ENCODE results near the gene ARHGAP21.

ARHGAP21 gene

GRCh38 chr10:24694086-24694485, 29.6 kb downstream of the ARHGAP21 start:
- Histone ChIP-seq H3K9me3 (ENCODE audit: control insufficient read depth, insufficient read depth, low read length) (no peaks in the 10 kb centered on the region), H3K27me3 (ENCODE audit: control insufficient read depth, low read length) (no peaks in the 10 kb centered on the region), H3K4me3 (ENCODE audit: low read length) (no peak overlapping the region), H3K79me2 (ENCODE audit: control insufficient read depth, low read length) (peaks cover 53% of the 10 kb centered on the region), H3K9me2 (replicated peaks; ENCODE audit: control insufficient read depth, low read length) (no peaks in the 10 kb centered on the region), H3K4me2 (ENCODE audit: low read length) (no peak overlapping the region), H4K20me1 (ENCODE audit: control insufficient read depth, insufficient read depth, low read depth, low read length) (no peaks in the 10 kb centered on the region), H3F3A (ENCODE audit: control insufficient read depth, insufficient read depth) (no peaks in the 10 kb centered on the region), H3K4me1 (ENCODE audit: control insufficient read depth, low read length) (no peaks in the 10 kb centered on the region), H3K27ac (ENCODE audit: low read depth, low read length) (no peak overlapping the region), H3K36me3 (ENCODE audit: control insufficient read depth, low read length) (no peaks in the 10 kb centered on the region)
- TF ChIP-seq CTCF (IDR thresholded peaks at IDR 0.05; ENCODE audit: low read depth, low read length, poor library complexity, severe bottlenecking), result no peak
- TF ChIP-seq EZH2phosphoT487 (IDR thresholded peaks at IDR 0.05; ENCODE audit: borderline replicate concordance, low read length), result no peak

GRCh38 chr10:24690961-24691512, 32.6 kb downstream of the ARHGAP21 start:
- peaks cover 48% of the 10 kb centered on the region for H3K79me2 ChIP-seq (ENCODE audit: control insufficient read depth, low read length)
- H3K27ac ChIP-seq (ENCODE audit: low read depth, low read length), result no peak overlapping the region
- no peak overlapping the region for H3K4me3 ChIP-seq (ENCODE audit: low read length)
- no peak overlapping the region for H3K4me2 ChIP-seq (ENCODE audit: low read length)
- no peaks in the 10 kb centered on the region for H4K20me1 ChIP-seq (ENCODE audit: control insufficient read depth, insufficient read depth, low read depth, low read length)
- H3K9me3 ChIP-seq (ENCODE audit: control insufficient read depth, insufficient read depth, low read length), result no peaks in the 10 kb centered on the region
- H3K4me1 ChIP-seq (ENCODE audit: control insufficient read depth, low read length), result no peaks in the 10 kb centered on the region
- no peaks in the 10 kb centered on the region for H3K36me3 ChIP-seq (ENCODE audit: control insufficient read depth, low read length)
- TF ChIP-seq EZH2phosphoT487 (IDR thresholded peaks at IDR 0.05; ENCODE audit: borderline replicate concordance, low read length) (no peak), CTCF (IDR thresholded peaks at IDR 0.05; ENCODE audit: low read depth, low read length, poor library complexity, severe bottlenecking) (no peak)
- no peaks in the 10 kb centered on the region for H3F3A ChIP-seq (ENCODE audit: control insufficient read depth, insufficient read depth)
- no peaks in the 10 kb centered on the region for H3K9me2 ChIP-seq (replicated peaks; ENCODE audit: control insufficient read depth, low read length)
- H3K27me3 ChIP-seq (ENCODE audit: control insufficient read depth, low read length), result no peaks in the 10 kb centered on the region

GRCh38 chr10:24685958-24686540, 37.6 kb downstream of the ARHGAP21 start:
- no peaks in the 10 kb centered on the region for H3K9me2 ChIP-seq (replicated peaks; ENCODE audit: control insufficient read depth, low read length)
- H3K4me3 ChIP-seq (ENCODE audit: low read length), result no peak overlapping the region
- H3K9me3 ChIP-seq (ENCODE audit: control insufficient read depth, insufficient read depth, low read length), result no peaks in the 10 kb centered on the region
- no peaks in the 10 kb centered on the region for H3F3A ChIP-seq (ENCODE audit: control insufficient read depth, insufficient read depth)
- no peak overlapping the region for H3K4me2 ChIP-seq (ENCODE audit: low read length)
- H3K36me3 ChIP-seq (ENCODE audit: control insufficient read depth, low read length), result no peaks in the 10 kb centered on the region
- no peaks in the 10 kb centered on the region for H4K20me1 ChIP-seq (ENCODE audit: control insufficient read depth, insufficient read depth, low read depth, low read length)
- peaks cover 59% of the 10 kb centered on the region for H3K79me2 ChIP-seq (ENCODE audit: control insufficient read depth, low read length)
- peaks cover 17% of the 10 kb centered on the region for H3K4me1 ChIP-seq (ENCODE audit: control insufficient read depth, low read length)
- no peaks in the 10 kb centered on the region for H3K27me3 ChIP-seq (ENCODE audit: control insufficient read depth, low read length)
- no peak overlapping the region for H3K27ac ChIP-seq (ENCODE audit: low read depth, low read length)
- no peak for TF ChIP-seq EZH2phosphoT487 (IDR thresholded peaks at IDR 0.05; ENCODE audit: borderline replicate concordance, low read length)
- TF ChIP-seq CTCF (IDR thresholded peaks at IDR 0.05; ENCODE audit: low read depth, low read length, poor library complexity, severe bottlenecking), result no peak

Measured in DOHH2 (cell line).